GM13976 (cell line): Measurements from ENCODE around the gene PDE9A.

ENCODE experiments used
- DNase-seq: peaks from one replicate; pipeline ENCODE4 v3.0.0; 2012; ENCODE audit warnings: low spot score
- CTCF ChIP-seq: IDR thresholded peaks from 2 replicates; pipeline ENCODE4 v1.5.1; 2012; ENCODE audit warnings: borderline replicate concordance, mild to moderate bottlenecking; ENCODE audit not compliant: insufficient read depth; ENCODE audit errors: extremely low read depth, missing control alignments, control extremely low read depth
- in situ Hi-C: fragments of 300-500 bp; cut with MboI; formaldehyde crosslinking; loops from one replicate; pipeline ENCODE4 v1.12.0; 2022; ENCODE audit warnings: low sequenced_read_pairs, mixed read lengths, inconsistent platforms; ENCODE audit not compliant: unreplicated experiment

PDE9A gene

GRCh38 chr21:42775123-42775522 lies 121.7 kb downstream of the PDE9A start:
- no peak for DNase-seq
- TF ChIP-seq CTCF, result no peak
- in situ Hi-C loops, result no loop called here

- no peak for TF ChIP-seq CTCF
- DNase-seq, result no peak
- in situ Hi-C loops, result no loop called here
Observed at GRCh38 chr21:42775891-42776290, 122.5 kb downstream of the PDE9A start.

- no peak for TF ChIP-seq CTCF
- in situ Hi-C loops, result no loop called here
- DNase-seq, result no peak
Observed at GRCh38 chr21:42777064-42777756, 123.8 kb downstream of the PDE9A start.

GRCh38 chr21:42777757-42778344 lies 124.4 kb downstream of the PDE9A start:
- no peak for TF ChIP-seq CTCF
- in situ Hi-C loops, result no loop called here
- DNase-seq, result peak; percentile 71

- in situ Hi-C loops, result no loop called here
- DNase-seq, result no peak
- TF ChIP-seq CTCF, result no peak
Observed at GRCh38 chr21:42779431-42779861, 126.0 kb downstream of the PDE9A start.

- in situ Hi-C loops, result no loop called here
- no peak for TF ChIP-seq CTCF
- no peak for DNase-seq
Observed at GRCh38 chr21:42780617-42781016, 127.2 kb downstream of the PDE9A start.
